PFSK-1 (cell line): Measurements from ENCODE around the gene EQTN.

Source experiments
- FOXP2 ChIP-seq: optimal IDR thresholded peaks from 2 replicates; pipeline ENCODE3; 2011; ENCODE audit warnings: borderline replicate concordance, control low read depth, inconsistent platforms; ENCODE audit not compliant: insufficient read depth; ENCODE audit errors: extremely low read length, extremely low read depth
- POLR2AphosphoS5 ChIP-seq: IDR thresholded peaks from 2 replicates; pipeline ENCODE4 v1.6.1; 2012; ENCODE audit warnings: low read depth, mild to moderate bottlenecking, control low read depth, low read length, moderate library complexity
- SIN3A ChIP-seq: IDR thresholded peaks from 2 replicates; pipeline ENCODE4 v1.6.1; 2012; ENCODE audit warnings: mild to moderate bottlenecking, low read length, moderate library complexity, borderline replicate concordance; ENCODE audit not compliant: insufficient read depth
- TAF1 ChIP-seq: IDR thresholded peaks from 2 replicates; pipeline ENCODE4 v1.6.1; 2012; ENCODE audit warnings: low read length, control low read depth, borderline replicate concordance; ENCODE audit not compliant: insufficient read depth
- TF ChIP-seq, protein P1 (sequence below), 2 experiments: IDR thresholded peaks; 2 replicates each; pipeline versions ENCODE4 v1.6.1 to v1.8.0; 2011 to 2012; ENCODE audit warnings: low read depth in 2 of 2, low read length in 2 of 2, control low read depth in 1 of 2, inconsistent platforms in 1 of 2, mild to moderate bottlenecking in 1 of 2, moderate library complexity in 1 of 2; ENCODE audit not compliant: insufficient read depth in 1 of 2

Gene EQTN

DNA sequence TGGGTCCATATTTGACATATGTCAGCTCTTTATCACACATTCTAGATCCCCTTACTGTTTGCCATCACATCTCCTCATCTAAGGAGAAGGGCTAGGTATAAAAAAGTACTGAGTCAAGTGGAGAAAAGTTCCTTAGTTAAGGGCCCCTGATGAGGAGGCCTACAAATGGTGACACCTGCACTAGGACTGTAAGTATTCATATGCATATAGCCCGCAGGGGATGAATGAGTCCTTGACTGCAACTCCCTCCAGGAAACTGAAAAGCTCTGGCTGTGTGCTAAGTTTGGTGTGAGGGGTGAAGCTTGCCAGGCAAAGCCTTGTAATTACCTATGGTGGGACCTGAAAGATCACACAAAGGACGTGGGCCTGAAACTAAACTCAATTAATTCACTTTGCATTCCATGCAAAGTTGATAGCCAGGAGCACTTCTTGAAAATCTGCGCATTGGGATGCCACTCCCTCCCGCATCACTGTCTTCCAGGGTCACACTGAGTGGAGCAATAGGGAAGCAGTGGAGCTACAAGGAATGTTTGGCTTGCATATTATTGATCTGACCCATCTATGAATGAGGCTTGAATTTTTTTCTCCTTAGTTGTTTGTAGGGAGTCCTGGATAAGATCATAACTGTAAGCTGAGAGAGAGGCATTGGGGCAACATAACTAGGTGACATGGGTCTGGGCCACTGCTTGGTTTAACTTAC is 11.9 kb upstream of the EQTN start:
- TF ChIP-seq POLR2AphosphoS5, result no peak
- TF ChIP-seq SIN3A, result no peak
- no peak for TF ChIP-seq TAF1
- TF ChIP-seq, protein P1, sequence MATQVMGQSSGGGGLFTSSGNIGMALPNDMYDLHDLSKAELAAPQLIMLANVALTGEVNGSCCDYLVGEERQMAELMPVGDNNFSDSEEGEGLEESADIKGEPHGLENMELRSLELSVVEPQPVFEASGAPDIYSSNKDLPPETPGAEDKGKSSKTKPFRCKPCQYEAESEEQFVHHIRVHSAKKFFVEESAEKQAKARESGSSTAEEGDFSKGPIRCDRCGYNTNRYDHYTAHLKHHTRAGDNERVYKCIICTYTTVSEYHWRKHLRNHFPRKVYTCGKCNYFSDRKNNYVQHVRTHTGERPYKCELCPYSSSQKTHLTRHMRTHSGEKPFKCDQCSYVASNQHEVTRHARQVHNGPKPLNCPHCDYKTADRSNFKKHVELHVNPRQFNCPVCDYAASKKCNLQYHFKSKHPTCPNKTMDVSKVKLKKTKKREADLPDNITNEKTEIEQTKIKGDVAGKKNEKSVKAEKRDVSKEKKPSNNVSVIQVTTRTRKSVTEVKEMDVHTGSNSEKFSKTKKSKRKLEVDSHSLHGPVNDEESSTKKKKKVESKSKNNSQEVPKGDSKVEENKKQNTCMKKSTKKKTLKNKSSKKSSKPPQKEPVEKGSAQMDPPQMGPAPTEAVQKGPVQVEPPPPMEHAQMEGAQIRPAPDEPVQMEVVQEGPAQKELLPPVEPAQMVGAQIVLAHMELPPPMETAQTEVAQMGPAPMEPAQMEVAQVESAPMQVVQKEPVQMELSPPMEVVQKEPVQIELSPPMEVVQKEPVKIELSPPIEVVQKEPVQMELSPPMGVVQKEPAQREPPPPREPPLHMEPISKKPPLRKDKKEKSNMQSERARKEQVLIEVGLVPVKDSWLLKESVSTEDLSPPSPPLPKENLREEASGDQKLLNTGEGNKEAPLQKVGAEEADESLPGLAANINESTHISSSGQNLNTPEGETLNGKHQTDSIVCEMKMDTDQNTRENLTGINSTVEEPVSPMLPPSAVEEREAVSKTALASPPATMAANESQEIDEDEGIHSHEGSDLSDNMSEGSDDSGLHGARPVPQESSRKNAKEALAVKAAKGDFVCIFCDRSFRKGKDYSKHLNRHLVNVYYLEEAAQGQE (IDR thresholded peaks at IDR 0.05; ENCODE audit: insufficient read depth in 1 of 2, low read depth in 2 of 2, low read length in 2 of 2), result no peak
- TF ChIP-seq FOXP2, result no peak

GRCh38 chr9:27304521-27304920 is 7.6 kb upstream of the EQTN start:
- TF ChIP-seq TAF1 (no peak), POLR2AphosphoS5 (no peak), SIN3A (no peak), FOXP2 (no peak)
- TF ChIP-seq, protein P1 (IDR thresholded peaks at IDR 0.05; ENCODE audit: insufficient read depth in 1 of 2, low read depth in 2 of 2, low read length in 2 of 2), result no peak

DNA sequence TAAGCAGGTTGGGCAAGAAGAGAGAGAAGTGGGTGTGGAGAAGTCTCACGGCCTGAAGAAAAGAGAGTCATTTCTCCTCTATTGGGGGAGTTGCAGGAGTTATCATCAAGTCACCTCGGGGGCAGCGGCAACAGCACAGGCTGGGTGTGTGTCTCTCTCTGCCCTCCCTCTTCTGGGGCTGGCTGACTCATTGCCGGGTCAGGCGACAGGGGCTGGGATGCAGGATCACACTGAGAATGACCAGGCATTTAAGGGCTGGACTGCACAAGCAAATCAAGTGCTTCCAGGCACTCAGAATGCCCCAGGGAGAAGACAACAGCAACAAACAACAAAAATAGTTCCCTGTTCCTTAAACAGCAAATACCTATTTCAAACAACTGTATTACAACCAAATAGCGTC is 6.3 kb upstream of the EQTN start:
- TF ChIP-seq, protein P1 (IDR thresholded peaks at IDR 0.05; ENCODE audit: insufficient read depth in 1 of 2, low read depth in 2 of 2, low read length in 2 of 2), result no peak
- no peak for TF ChIP-seq POLR2AphosphoS5
- no peak for TF ChIP-seq FOXP2
- no peak for TF ChIP-seq SIN3A
- no peak for TF ChIP-seq TAF1

- no peak for TF ChIP-seq SIN3A
- TF ChIP-seq, protein P1 (IDR thresholded peaks at IDR 0.05; ENCODE audit: insufficient read depth in 1 of 2, low read depth in 2 of 2, low read length in 2 of 2), result no peak
- no peak for TF ChIP-seq POLR2AphosphoS5
- no peak for TF ChIP-seq FOXP2
- TF ChIP-seq TAF1, result no peak
Observed at GRCh38 chr9:27293996-27294395, 3.0 kb downstream of the EQTN start.
